Activated naive CD8-positive, alpha-beta T cell treated with anti-CD3 and anti-CD28 coated beads, Interleukin-2, amount 50 U/mL, for 24 hours (primary cell): ENCODE results near the gene DUSP14.
"Not testable (repeated sequence)": the region's sequence is repeated elsewhere in the genome, so short reads cannot be mapped to it uniquely, and the experiment has no call there.

ENCODE experiments used
- ATAC-seq: fragments of 150-1000 bp; cut with Tn5 transposase; one replicate; pipeline ENCODE4 v1.10.0; 2021
- DNase-seq: peaks from one replicate; pipeline ENCODE4 v3.0.0; 2021
- H3K27ac Mint-ChIP-seq: one replicate; pipeline ENCODE4 v1.8.0; 2021; ENCODE audit warnings: mild to moderate bottlenecking, mixed read lengths
- H3K27me3 Mint-ChIP-seq: one replicate; pipeline ENCODE4 v1.8.0; 2021; ENCODE audit warnings: mixed read lengths
- H3K36me3 Mint-ChIP-seq: one replicate; pipeline ENCODE4 v1.8.0; 2021; ENCODE audit warnings: low read depth, mixed read lengths
- H3K4me1 Mint-ChIP-seq: one replicate; pipeline ENCODE4 v1.8.0; 2021; ENCODE audit warnings: mixed read lengths
- H3K4me3 Mint-ChIP-seq: one replicate; pipeline ENCODE4 v1.8.0; 2021; ENCODE audit warnings: mild to moderate bottlenecking, moderate library complexity, mixed read lengths
- H3K9me3 Mint-ChIP-seq: one replicate; pipeline ENCODE4 v1.8.0; 2021; ENCODE audit warnings: mixed read lengths

The DUSP14 gene

GRCh38 chr17:37489197-37490001 is at the start of gene DUSP14:
DUSP14 (plus strand) TSS chr17:37489891; CDS start chr17:37512273, 22,382 bp downstream.
- Mint-ChIP-seq H3K36me3 (peaks cover 3% of the 10 kb centered on the region), H3K27ac (peak within 1 kb of the TSS; percentile 93), H3K4me3 (peak within 1 kb of the TSS; percentile 94), H3K4me1 (peaks cover 53% of the 10 kb centered on the region), H3K27me3 (peaks cover 4% of the 10 kb centered on the region), H3K9me3 (no peaks in the 10 kb centered on the region)
- ATAC-seq (peak; percentile 77), DNase-seq (peak; percentile 83)

GRCh38 chr17:37440424-37440823 is 49.3 kb upstream of the DUSP14 start:
- Mint-ChIP-seq H3K4me3 (no peak overlapping the region), H3K27ac (no peak overlapping the region), H3K4me1 (no peaks in the 10 kb centered on the region), H3K27me3 (no peaks in the 10 kb centered on the region), H3K9me3 (no peaks in the 10 kb centered on the region), H3K36me3 (peaks cover 54% of the 10 kb centered on the region)
- DNase-seq (no peak), ATAC-seq (no peak)

- not testable (repeated sequence) for H3K27me3 Mint-ChIP-seq
Observed at GRCh38 chr17:37441369-37442014, 48.2 kb upstream of the DUSP14 start.

GRCh38 chr17:37446027-37446426 is 43.7 kb upstream of the DUSP14 start:
- no peaks in the 10 kb centered on the region for H3K27me3 Mint-ChIP-seq
- no peak for DNase-seq
- no peak overlapping the region for H3K4me3 Mint-ChIP-seq
- ATAC-seq, result no peak
- no peak overlapping the region for H3K27ac Mint-ChIP-seq
- H3K36me3 Mint-ChIP-seq, result peaks cover 54% of the 10 kb centered on the region
- H3K9me3 Mint-ChIP-seq, result no peaks in the 10 kb centered on the region
- H3K4me1 Mint-ChIP-seq, result peaks cover 4% of the 10 kb centered on the region

More at GRCh38 chr17:37441369-37442014, 48.2 kb upstream of the DUSP14 start:
- H3K4me3 Mint-ChIP-seq, ATAC-seq, H3K27ac Mint-ChIP-seq, DNase-seq, H3K4me1 Mint-ChIP-seq, H3K9me3 Mint-ChIP-seq: not testable (repeated sequence)
- H3K36me3 Mint-ChIP-seq, result peaks cover 56% of the 10 kb centered on the region

GRCh38 chr17:37447641-37448040 is 42.0 kb upstream of the DUSP14 start:
- ATAC-seq (peak; percentile 52), DNase-seq (no peak)
- no peaks in the 10 kb centered on the region for H3K27me3 Mint-ChIP-seq
- peaks cover 4% of the 10 kb centered on the region for H3K4me1 Mint-ChIP-seq
- peaks cover 46% of the 10 kb centered on the region for H3K36me3 Mint-ChIP-seq
- H3K9me3 Mint-ChIP-seq, result no peaks in the 10 kb centered on the region
- no peak overlapping the region for H3K27ac Mint-ChIP-seq
- no peak overlapping the region for H3K4me3 Mint-ChIP-seq

GRCh38 chr17:37450112-37450511 is 39.6 kb upstream of the DUSP14 start:
- peaks cover 4% of the 10 kb centered on the region for H3K4me1 Mint-ChIP-seq
- H3K36me3 Mint-ChIP-seq, result peaks cover 36% of the 10 kb centered on the region
- DNase-seq (no peak), ATAC-seq (no peak)
- no peaks in the 10 kb centered on the region for H3K27me3 Mint-ChIP-seq
- H3K4me3 Mint-ChIP-seq, result no peak overlapping the region
- no peak overlapping the region for H3K27ac Mint-ChIP-seq
- no peaks in the 10 kb centered on the region for H3K9me3 Mint-ChIP-seq

- H3K27me3 Mint-ChIP-seq, H3K9me3 Mint-ChIP-seq, DNase-seq, ATAC-seq, H3K27ac Mint-ChIP-seq, H3K4me3 Mint-ChIP-seq: not testable (repeated sequence)
- Mint-ChIP-seq H3K36me3 (peaks cover 24% of the 10 kb centered on the region), H3K4me1 (peaks cover 11% of the 10 kb centered on the region)
Observed at GRCh38 chr17:37457801-37458200, 31.9 kb upstream of the DUSP14 start.

- Mint-ChIP-seq H3K27me3 (no peaks in the 10 kb centered on the region), H3K4me1 (peaks cover 11% of the 10 kb centered on the region), H3K9me3 (no peaks in the 10 kb centered on the region), H3K36me3 (peaks cover 22% of the 10 kb centered on the region), H3K4me3 (no peak overlapping the region), H3K27ac (no peak overlapping the region)
- DNase-seq, result no peak
- ATAC-seq, result no peak
Observed at GRCh38 chr17:37458805-37459204, 30.9 kb upstream of the DUSP14 start.

- DNase-seq (no peak), ATAC-seq (peak; percentile 79)
- H3K27ac Mint-ChIP-seq, result peak overlapping the region; percentile 32
- peaks cover 35% of the 10 kb centered on the region for H3K36me3 Mint-ChIP-seq
- H3K27me3 Mint-ChIP-seq, result no peaks in the 10 kb centered on the region
- no peak overlapping the region for H3K4me3 Mint-ChIP-seq
- no peaks in the 10 kb centered on the region for H3K9me3 Mint-ChIP-seq
- peaks cover 12% of the 10 kb centered on the region for H3K4me1 Mint-ChIP-seq
Observed at GRCh38 chr17:37461668-37462067, 28.0 kb upstream of the DUSP14 start.

GRCh38 chr17:37462492-37462891 is 27.2 kb upstream of the DUSP14 start:
- no peak for ATAC-seq
- Mint-ChIP-seq H3K9me3 (no peaks in the 10 kb centered on the region), H3K4me1 (peaks cover 12% of the 10 kb centered on the region), H3K27me3 (no peaks in the 10 kb centered on the region), H3K27ac (no peak overlapping the region), H3K4me3 (no peak overlapping the region), H3K36me3 (peaks cover 36% of the 10 kb centered on the region)
- DNase-seq, result no peak

GRCh38 chr17:37463039-37463438 is 26.7 kb upstream of the DUSP14 start:
- ATAC-seq (no peak), DNase-seq (no peak)
- Mint-ChIP-seq H3K9me3 (no peaks in the 10 kb centered on the region), H3K27me3 (no peaks in the 10 kb centered on the region), H3K4me1 (peaks cover 12% of the 10 kb centered on the region), H3K4me3 (no peak overlapping the region), H3K36me3 (peaks cover 36% of the 10 kb centered on the region), H3K27ac (no peak overlapping the region)

- Mint-ChIP-seq H3K27ac (no peak overlapping the region), H3K36me3 (peaks cover 35% of the 10 kb centered on the region), H3K4me3 (no peak overlapping the region), H3K27me3 (no peaks in the 10 kb centered on the region), H3K4me1 (peaks cover 12% of the 10 kb centered on the region), H3K9me3 (no peaks in the 10 kb centered on the region)
- DNase-seq (no peak), ATAC-seq (no peak)
Observed at GRCh38 chr17:37465069-37465616, 24.5 kb upstream of the DUSP14 start.

GRCh38 chr17:37466471-37466870 is 23.2 kb upstream of the DUSP14 start:
- Mint-ChIP-seq H3K4me3 (no peak overlapping the region), H3K27me3 (no peaks in the 10 kb centered on the region), H3K9me3 (no peaks in the 10 kb centered on the region), H3K36me3 (peaks cover 42% of the 10 kb centered on the region), H3K27ac (no peak overlapping the region), H3K4me1 (peaks cover 5% of the 10 kb centered on the region)
- no peak for ATAC-seq
- no peak for DNase-seq

- Mint-ChIP-seq H3K27me3 (no peaks in the 10 kb centered on the region), H3K27ac (no peak overlapping the region), H3K36me3 (peaks cover 38% of the 10 kb centered on the region), H3K4me1 (no peaks in the 10 kb centered on the region), H3K9me3 (no peaks in the 10 kb centered on the region), H3K4me3 (no peak overlapping the region)
- no peak for ATAC-seq
- DNase-seq, result no peak
Observed at GRCh38 chr17:37470181-37470580, 19.5 kb upstream of the DUSP14 start.
